NOMO-1 treated with DMSO at 0.1 percent for 48 hours (cell line): ENCODE data around the gene PTPRU.
"Not testable (repeated sequence)": the region's sequence is repeated elsewhere in the genome, so short reads cannot be mapped to it uniquely, and the experiment has no call there.

Experiments used
- DNase-seq: peaks from one replicate; lab custom pipeline; 2025; ENCODE audit not compliant: unreplicated experiment; lab: John Stamatoyannopoulos, UW

PTPRU gene

DNA sequence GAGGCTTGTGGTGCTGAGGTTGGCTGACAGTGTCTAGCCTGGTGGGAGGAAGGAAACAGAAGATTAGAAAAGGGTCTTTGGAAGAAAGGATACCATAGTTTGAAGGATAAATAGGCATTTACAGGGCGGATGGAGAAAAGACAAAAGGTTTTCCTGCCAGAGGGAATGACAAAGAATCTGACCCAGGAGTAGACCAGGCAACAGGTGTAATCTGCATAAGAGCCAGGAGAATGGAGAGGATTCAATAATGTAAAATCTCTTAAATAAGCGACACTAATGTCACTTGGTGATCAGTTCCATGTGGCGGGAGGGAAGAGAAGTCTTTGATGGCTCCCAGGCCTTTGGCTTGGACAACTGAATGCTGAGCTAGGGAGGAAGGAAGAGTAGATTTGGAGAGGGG lies 15.0 kb upstream of the PTPRU start:
- no peak for DNase-seq

DNA sequence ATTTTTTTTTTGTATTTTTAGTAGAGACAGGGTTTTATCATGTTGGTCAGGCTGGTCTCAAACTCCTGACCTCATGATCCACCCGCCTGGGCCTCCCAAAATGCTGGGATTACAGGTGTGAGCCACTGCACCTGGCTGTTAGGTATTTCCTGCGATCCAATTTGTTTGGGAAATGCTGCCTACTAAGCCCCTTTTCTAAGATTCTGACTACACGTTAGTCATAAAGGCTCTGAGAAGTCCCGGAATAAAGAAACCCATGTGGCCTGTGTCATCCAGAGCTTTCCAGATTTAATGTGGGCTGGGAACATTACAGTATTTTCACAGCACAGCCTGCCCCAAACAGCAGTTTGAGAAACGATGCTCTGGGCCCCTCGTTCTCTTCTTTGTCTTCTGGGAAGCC lies 14.1 kb upstream of the PTPRU start:
- DNase-seq: not testable (repeated sequence)

DNA sequence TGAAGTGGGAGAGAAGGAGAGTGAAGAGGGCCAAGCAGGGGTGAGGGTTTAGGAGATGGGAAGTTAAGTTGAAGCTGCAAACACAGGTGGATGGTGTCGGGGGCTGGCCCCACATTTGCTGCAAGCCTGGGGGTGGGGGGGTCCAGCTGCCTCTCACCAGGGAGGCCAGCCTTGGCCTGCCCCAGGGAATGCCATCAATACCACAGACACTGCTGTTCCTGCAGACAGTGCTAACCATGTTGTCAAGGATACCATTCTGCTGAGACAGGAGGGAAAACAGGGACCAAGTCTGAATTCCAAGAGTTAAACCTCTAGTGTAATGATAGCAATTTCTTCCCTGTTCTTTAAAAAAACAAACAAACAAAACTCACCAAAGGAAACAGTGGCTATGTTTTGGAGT lies 13.6 kb upstream of the PTPRU start:
- DNase-seq: no peak

DNA sequence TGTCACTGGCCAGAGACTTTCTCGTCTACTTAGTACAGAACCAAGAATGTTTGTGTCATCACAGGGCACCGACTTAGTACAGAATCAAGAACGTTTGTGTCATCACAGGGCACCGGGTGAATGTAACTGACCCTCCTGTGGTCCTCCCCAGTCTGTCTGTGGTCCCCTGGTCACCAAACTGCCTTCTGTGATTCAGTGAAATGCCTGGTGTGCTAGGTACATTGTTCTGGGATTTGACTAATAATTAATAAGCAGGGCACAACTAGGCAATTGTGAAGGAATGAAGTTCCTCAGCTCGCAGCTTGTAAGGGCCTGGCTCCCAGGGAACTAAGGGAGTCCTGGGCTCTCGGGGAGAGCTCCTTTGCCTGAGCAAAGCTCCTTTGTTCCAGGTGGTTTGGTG lies 12.8 kb upstream of the PTPRU start:
- DNase-seq: no peak

DNA sequence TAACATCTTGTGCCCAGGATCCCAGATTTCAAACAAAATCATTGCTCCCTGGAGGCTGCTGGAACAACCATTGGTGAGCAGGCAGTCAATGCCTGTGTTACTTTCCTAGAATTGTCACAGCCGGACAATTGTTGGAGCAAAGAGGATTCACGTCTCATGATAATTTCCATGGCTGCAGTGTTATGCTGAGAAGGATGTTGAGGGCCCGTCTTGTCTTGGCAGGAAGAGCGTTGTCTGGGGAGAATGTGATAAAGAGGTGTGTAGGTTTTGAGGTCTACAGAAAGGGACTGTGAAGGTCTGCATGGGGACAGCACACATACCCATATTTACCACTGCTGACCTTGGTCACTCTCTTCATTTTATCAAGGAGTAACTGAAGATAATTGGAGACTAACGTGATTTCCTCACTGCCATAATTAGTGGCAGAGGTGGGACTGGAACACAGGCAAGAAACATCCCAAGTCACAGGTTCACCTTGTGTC lies 11.9 kb upstream of the PTPRU start:
- no peak for DNase-seq

GRCh38 chr1:29225361-29225760 lies 11.0 kb upstream of the PTPRU start:
- no peak for DNase-seq

GRCh38 chr1:29227511-29227910 lies 8.8 kb upstream of the PTPRU start:
- no peak for DNase-seq

DNA sequence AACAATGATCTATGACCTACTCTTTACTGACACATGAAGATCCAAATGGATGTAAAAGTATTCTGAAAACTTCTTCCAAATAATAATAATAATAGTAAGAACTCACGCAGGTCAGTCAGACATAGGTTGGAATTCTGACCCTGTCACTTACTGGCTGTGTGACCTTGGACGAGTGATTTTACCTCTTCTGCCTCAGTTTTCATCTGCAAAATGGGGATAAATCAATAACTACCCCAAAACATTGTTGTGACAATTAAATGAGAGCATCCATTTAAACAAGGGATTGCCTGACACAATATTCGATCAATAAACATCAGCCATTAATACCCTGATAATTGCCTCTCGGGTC lies 6.1 kb upstream of the PTPRU start:
- no peak for DNase-seq

DNA sequence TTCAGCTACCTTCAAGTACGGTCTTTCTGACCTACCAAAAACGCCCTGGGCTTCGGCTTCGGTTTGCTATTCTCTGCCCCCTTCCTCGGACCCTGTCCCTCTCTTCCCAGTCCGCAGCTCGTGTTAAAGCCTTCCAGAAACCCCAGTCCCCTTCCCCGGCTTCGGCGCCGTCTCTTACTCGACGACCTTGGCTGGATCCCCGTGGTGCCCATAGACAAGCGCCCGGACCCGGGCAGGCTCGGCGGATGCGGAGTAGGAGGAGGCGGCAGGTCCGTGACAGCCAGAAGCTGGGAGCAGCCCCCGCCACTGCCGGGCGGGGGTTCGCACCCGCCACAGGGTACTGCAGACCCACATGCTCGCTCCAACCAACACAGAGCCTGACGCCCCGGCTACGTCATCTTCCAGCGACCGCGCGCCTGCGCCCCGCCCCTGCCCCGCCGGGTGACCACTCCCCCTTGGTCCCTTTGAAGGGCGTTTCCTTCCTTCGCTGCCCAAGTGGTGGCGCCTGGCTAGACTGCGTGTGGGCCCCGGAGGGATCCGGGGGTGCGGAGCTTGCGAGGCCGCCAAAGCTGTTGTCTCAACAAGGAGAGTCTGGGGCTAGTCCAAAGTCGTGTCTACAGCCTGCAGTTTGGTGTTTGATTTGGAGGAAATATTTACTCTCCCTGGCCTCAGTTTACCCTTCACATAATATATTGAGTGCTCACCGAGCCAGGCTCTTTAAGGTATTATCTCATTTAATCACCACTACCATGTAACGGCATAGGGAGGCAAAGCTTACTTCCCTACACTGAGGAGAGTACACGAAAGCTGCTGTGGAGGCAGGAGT lies 5.6 kb upstream of the PTPRU start, which contains the start of gene MECR:
Gene MECR (minus strand): TSS at position 382 of the 826 bp plus-strand sequence. CDS start 28 bp downstream, at position 354.
- peak; percentile 84 for DNase-seq

- DNase-seq: no peak
Measured at GRCh38 chr1:29232387-29232786, 3.9 kb upstream of the PTPRU start.

DNA sequence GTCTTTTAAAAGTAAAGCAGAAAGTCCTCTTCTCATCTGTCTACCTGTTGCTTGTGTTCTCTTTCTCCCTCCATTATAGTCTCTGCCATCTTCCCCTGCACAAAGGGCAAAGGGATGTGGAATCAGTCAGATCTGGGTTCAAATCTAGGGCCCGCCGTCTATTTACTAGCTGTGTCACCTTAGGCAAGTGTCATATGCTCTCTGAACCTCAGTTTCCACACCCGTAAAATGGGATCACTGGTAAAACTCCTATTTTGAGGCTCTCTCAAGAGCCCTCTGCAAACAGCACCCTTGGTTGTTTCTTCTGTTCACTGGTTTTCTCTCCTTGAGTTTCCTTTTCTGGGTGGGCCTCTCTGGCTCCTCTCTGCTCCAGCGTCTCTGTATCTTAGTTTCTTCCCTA lies 2.6 kb upstream of the PTPRU start:
- DNase-seq: no peak

DNA sequence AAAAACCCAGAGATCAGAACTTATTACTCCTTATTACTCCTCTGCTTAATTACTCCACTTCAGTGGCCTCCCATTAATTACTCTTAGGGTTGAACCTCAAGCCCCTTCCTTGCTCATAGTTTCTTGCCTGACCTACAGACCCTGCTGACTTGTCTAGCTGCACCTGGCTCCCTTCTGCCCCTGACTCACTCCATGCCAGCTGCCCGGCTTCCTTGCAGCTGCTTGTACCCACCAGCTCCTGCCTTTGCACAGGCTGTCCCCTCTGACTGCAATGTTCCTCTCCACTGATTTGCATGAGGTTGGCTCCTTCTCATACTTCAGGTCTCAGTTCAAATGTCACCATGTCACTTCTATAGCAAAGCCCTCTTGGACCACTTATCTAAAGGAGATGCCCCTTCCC lies 1.9 kb upstream of the PTPRU start:
- DNase-seq: no peak

- not testable (repeated sequence) for DNase-seq
Measured at GRCh38 chr1:29234881-29235280, 1.4 kb upstream of the PTPRU start.

- DNase-seq: no peak
Measured at GRCh38 chr1:29236712-29237128, 398 bp downstream of the PTPRU start.

- DNase-seq: no peak
Measured at GRCh38 chr1:29237129-29237821, 953 bp downstream of the PTPRU start.

GRCh38 chr1:29237852-29238619 lies 1.7 kb downstream of the PTPRU start:
- DNase-seq: no peak

- DNase-seq: no peak
Measured at GRCh38 chr1:29238620-29239002, 2.3 kb downstream of the PTPRU start.

- DNase-seq: no peak
Measured at GRCh38 chr1:29239142-29239541, 2.8 kb downstream of the PTPRU start.

DNA sequence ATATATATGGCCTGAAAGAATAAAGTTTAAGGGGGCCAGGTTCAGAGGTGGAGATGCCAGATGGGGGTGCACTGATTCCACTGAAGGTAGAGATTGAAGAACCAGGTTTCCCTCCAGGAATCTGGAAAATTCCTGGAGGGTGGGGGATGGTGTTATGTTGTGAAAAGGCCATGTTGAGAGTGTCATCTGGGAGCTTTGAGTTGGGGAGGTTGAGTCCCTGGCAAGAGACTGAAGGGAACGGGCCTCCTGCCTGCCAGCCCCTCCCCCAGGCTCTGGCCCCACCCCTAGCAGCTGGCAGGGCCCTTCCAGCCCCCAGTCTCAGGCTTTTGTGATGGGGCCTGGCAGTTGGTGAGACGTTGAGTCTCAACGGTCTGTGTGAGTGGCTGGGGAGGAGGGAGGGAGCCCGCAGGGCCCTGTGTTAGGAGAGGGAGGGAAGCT lies 4.1 kb downstream of the PTPRU start:
- no peak for DNase-seq

GRCh38 chr1:29240986-29241385 lies 4.7 kb downstream of the PTPRU start:
- no peak for DNase-seq

GRCh38 chr1:29243023-29243870 lies 6.9 kb downstream of the PTPRU start:
- no peak for DNase-seq
